Uterus (tissue), 2 donors: ENCODE data around the gene FKBP2.

Source experiments
- POLR2A ChIP-seq, 2 donors: fragments of 450-650 bp; IDR thresholded peaks; one replicate each; pipeline ENCODE4 v1.6.1; 2016; ENCODE audit warnings: antibody characterized with exemption in 2 of 2, mild to moderate bottlenecking in 1 of 2, moderate library complexity in 1 of 2
- TF ChIP-seq, protein P1 (sequence below), 4 experiments: fragments of 200-600 bp in 2 of 4; fragments of 450-650 bp in 2 of 4; sonication (generic) in 2 of 4; IDR thresholded peaks; one replicate each; pipeline ENCODE4 v1.5.1; 2016 to 2019; ENCODE audit warnings: antibody characterized with exemption in 4 of 4, mild to moderate bottlenecking in 2 of 4, moderate library complexity in 1 of 4

DNA sequence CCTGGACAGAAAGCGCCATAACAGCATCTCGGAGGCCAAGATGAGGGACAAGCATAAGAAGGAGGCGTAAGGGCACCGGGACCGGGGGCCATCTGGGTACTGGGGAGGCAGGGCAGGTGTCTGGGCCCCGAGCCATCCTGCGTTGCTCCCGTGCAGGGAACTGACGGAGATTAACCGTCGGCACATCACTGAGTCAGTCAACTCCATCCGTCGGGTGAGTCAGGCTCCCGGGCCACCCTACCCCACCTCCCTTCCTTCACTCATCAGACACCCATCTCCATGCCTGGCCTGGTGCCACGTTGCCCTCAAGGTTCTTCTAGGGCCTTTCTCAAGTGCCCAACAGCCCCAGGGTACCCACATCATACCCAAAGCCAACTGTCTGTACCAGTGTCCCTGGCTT is 25.4 kb downstream of the FKBP2 start:
- TF ChIP-seq, protein P1, sequence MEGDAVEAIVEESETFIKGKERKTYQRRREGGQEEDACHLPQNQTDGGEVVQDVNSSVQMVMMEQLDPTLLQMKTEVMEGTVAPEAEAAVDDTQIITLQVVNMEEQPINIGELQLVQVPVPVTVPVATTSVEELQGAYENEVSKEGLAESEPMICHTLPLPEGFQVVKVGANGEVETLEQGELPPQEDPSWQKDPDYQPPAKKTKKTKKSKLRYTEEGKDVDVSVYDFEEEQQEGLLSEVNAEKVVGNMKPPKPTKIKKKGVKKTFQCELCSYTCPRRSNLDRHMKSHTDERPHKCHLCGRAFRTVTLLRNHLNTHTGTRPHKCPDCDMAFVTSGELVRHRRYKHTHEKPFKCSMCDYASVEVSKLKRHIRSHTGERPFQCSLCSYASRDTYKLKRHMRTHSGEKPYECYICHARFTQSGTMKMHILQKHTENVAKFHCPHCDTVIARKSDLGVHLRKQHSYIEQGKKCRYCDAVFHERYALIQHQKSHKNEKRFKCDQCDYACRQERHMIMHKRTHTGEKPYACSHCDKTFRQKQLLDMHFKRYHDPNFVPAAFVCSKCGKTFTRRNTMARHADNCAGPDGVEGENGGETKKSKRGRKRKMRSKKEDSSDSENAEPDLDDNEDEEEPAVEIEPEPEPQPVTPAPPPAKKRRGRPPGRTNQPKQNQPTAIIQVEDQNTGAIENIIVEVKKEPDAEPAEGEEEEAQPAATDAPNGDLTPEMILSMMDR (IDR thresholded peaks at IDR 0.05), result no peak
- TF ChIP-seq POLR2A (IDR thresholded peaks at IDR 0.05), result no peak
